GM21447 (cell line): ENCODE measurements around the gene SORCS2.

Source experiments
- ATAC-seq: cut with Tn5 transposase; IDR thresholded peaks from one replicate; pipeline ENCODE4 v1.9.1; 2021; ENCODE audit not compliant: unreplicated experiment

The SORCS2 gene

DNA sequence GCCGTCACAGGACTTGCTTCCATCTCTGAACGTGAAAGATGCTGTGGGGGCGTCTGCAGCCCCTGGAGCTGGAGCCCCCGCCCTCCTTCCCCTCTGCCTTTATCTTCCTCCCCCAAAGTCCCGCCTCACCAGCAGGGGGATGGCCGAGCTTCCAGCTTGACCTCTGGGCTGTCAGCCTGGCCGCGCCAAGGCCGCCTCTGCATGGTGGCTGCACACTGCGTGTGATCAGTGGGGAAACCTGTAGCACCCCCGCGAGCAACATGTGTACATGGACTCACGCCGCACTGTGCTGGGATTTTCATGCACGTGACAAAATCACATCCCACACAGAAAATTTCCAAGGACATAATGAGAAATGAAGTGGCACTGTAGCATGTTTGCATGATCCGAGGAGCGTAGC lies 268.9 kb downstream of the SORCS2 start:
- ATAC-seq = no peak

DNA sequence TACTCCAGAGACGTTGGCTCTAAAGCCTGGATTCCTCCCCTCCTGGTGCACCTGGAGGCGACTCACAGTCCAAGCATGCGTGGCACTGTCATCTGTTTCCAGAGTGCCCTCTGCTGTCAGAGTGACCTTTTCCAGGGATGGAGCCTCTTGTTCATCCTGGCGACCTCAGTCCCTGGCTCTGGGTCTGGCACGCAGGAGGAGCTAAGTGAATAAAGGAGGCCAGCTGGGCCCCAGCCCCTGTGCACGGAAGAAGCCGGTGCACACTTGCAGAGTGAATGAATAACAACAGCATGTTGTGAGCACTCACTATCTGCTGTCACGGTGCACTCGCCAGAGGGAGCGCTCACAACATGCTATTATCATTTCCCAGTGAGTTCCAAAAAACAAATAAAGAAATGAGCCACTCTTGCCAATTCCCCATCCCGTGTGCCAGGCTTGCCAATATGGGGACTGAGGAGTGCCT lies 270.2 kb downstream of the SORCS2 start:
- no peak for ATAC-seq

DNA sequence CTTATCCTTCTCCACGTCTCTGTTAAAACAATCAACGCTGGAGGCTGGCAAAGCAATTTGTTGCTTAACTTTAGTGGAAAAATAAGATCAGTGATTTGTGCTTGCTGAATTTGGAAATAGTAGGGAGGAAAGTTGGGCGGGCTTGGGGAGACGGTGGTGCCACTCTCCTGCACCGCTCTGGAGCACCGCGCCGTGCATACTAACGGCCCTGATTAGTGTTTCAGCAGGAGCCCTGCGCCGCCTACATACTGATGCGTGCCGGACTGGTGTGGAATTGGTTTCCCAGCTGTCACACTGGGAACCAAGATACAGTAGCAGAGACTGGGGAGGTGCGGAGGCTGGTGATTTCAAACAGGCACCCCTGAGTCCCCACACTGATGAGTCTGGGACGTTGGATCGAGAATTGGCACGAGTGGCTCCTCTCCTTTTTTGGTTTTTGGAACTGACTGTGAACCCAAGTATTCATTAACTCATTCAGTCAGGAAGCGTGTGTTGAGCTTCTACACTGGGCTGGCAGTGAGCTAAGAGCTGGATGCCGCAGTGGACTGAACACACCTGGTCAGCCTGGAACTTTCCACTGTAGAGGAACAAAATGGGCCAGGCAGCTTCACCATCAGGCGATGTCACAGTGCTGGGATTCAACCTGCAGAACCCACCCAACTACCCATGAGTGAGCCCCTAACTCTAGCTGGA lies 271.4 kb downstream of the SORCS2 start:
- no peak for ATAC-seq

DNA sequence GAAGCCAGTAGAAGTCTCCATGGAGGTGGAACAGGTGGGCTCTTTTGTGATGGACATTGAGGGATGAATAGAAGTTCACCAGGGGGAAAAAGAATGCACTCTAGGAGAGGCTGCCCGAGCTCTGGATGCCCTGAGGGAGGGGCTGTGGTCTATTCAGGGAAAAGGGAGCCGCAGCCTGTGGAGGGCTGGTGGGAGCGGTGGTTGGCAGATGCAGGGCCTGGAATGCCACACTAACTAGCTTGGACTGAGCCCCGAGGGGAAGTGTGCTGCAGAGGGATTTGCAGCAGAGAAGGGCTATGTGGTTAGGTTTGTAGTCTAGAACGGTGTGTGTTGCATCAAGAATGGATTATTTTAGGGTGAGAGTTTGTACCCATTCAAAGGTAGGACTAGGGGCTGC lies 271.9 kb downstream of the SORCS2 start:
- ATAC-seq = no peak

DNA sequence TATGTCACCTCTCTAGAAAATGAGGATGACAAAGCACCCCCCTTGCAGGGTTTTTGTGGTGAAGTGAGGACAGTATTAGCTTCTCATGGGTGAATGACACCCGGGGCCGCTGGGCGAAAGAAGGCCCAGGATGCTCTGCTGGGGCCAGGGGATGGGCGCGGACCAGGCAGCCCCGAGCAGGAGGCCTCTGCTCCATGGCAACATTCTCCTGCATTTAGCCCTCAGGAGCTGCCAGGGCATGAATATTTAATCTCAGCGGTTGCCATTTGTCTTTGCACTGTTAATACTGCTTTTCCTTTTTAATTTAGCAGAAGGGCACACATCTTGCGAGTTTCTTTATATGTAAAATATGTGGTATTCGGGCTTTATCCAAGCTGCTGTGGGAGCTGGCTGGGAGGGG lies 272.7 kb downstream of the SORCS2 start:
- no peak for ATAC-seq

DNA sequence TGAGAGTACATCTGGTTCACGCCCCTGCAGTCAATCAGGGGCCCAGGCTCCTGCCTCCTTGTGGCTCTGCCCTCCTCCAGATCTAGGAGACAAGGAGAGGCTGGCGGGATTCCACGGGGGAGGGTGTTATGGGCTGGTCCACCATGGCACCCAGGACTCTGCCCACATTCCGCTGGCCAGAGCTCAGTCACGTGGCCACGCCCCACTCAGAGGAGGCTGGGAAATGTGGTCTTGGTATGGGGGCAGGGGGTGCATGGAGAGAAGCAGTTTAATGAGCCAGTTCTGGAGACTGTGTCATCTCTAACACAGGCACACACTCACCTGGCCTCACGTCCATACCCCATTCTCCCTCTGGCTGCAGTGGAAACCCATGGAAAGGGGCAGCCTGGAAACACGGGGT lies 273.9 kb downstream of the SORCS2 start:
- no peak for ATAC-seq

DNA sequence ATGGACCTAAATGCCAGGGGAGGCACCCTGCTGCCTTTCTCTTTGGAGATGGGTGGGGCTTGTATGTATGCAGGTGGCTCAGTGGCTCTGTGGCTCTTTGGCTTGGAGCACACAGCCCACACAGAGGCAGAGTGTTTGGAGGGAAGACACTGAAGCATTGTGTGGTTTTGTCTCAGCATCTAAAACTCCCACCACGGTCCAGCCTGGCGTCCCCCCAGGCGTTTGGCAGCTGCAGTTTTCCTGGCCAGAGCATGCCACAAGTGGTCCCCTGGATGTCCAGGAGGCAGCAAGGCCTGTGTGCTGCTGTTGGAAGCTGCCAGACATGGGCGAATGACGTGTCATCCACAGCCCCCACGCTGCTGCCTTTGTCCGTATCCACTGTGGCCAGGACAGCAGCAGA lies 274.6 kb downstream of the SORCS2 start:
- no peak for ATAC-seq

DNA sequence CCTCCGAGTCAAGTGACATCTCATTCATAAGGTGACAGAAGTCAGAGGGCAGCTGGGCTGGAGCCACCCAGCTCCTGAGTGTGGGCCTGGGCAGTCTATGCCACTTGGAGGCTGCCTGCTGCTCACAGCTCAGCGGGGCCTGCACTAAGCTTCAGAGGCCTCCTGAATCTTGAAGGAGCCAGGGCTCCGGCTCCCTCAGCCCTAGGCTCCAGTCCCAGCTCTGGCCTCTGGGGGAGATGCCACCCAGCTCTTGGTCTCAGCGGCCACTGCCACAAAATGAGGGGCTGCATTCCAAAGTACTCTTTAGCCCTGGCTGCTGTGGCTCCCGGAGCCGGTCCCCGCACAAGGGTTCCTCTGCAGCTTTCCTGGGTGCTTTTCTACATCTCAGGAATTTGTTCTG lies 275.1 kb downstream of the SORCS2 start:
- ATAC-seq = no peak

DNA sequence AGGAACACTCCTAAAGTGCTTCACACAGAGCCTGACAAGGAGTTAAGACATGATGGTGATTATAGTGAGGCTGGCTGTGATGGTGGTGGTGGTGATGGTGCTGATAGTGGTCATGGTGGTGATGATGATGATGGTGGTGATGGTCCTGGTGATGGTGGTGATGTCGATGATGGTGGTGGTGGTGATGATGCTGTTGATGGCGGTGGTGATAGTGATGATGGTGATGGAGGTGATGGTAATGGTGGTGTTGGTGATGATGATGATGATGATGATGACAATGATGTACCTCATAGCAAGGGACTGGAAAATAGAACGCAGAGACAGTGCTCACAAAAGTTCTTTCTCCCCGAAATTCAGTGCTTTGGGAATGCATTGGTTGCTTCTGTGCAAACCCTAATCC lies 276.7 kb downstream of the SORCS2 start:
- no peak for ATAC-seq

DNA sequence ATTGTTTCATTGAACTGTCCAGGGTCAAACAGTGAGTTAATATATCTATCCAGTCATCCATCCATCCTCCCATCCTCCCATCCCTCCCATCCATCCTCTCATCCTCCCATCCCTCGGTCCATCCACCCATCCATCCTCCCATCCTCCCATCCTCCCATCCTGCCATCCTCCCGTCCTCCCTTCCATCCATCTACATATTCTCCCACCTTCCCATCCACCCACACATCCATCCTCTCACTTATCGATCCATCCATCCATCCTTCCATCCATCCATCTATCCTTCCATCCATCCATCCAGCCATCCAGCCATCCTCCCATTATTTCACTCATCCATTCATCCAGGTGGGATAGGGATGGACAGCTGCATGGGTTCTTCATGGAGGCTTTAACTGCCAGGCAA lies 277.8 kb downstream of the SORCS2 start:
- ATAC-seq = no peak

DNA sequence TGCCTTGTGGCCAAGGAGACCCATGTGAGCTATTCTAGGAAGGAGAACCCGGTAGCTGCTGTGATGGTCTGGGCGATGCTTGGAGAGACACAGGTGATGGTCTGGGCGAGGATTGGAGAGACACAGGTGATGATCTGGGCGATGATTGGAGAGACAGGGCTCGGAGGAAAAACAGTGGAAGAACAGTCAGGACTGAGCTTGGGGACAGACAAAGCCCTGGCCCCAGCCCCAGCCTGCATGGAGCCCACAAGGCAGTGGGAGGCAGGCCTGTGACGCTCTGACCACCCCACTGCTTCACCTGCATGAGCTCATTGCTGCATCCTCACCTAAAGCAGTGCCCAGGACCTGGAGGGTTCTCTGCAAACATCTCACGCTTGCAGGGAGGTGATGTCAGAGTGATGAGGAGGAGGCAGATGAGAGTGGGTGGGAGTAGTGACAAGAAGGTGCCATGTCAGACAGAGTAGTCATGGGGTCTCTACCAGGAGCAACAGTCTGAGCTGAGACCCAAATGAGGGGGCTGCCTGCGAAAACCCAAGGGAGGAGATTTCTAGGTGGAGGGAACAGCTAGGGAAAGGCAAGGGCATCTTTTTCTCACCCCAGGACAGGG lies 278.3 kb downstream of the SORCS2 start:
- ATAC-seq = no peak

DNA sequence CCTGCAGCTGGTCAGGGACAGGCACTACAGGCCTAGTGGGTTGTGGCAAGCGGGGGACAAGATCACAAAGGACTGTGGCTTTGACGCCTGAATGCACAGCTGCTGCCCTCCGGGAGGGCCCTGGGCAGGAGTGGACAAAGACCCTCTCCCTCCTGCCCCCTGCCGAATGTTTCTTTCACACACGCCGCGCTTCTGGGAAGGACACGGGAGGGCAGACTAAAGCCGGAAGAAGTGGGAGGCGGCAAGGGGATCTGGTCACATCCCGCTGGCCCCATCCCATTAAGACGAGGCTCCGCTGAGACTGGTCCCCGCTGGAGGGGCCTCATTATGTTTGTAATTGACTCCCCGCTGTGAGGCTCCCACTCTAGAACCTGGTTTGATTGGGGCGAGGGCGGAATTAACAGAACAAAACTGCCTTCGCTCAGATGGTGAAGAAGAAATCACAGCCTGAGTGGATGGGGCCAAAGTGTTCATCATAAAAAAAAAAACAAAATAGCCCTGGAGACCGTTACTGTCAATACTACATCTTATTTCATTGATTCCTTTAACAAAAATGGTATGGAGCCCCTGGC lies 280.2 kb downstream of the SORCS2 start:
- no peak for ATAC-seq

DNA sequence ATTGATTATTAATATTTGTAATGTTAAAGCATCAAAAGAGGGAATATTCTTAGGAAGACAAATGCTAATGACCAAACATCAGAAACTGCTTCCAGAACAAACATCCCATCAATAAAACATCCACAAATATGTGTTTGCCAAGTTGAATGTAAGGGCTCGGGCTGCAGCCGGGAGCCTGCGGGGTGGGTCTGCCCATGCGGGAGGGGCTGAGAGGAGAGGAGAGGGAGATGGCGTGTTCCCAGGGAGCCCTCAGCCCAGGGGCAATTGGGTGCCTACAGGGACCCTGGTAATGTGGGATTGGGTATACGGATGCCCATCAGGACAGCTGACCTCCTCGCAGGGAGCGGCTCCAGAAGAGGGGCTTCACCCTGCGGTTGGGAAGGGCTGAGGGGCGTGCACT lies 280.7 kb downstream of the SORCS2 start:
- no peak for ATAC-seq

DNA sequence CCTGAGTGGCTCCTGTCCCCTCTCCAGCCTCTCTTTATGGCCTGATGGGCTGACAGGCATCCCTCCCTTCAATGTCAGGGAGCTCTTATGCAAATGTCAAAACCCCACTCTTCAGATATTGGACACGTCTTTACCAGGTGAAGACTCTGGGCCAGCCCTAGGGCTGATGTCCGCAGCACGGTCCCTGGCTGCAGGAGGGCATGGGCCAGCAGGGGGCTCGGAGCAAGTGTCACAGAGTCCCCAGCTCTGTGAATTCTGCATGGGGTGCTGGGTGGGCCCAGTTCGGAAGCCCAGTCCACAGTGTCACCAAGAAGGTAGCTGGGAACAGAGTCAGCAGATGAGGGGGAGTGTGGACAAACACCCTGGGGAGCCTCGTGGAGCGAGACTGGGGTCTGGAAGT lies 282.0 kb downstream of the SORCS2 start:
- ATAC-seq = no peak

DNA sequence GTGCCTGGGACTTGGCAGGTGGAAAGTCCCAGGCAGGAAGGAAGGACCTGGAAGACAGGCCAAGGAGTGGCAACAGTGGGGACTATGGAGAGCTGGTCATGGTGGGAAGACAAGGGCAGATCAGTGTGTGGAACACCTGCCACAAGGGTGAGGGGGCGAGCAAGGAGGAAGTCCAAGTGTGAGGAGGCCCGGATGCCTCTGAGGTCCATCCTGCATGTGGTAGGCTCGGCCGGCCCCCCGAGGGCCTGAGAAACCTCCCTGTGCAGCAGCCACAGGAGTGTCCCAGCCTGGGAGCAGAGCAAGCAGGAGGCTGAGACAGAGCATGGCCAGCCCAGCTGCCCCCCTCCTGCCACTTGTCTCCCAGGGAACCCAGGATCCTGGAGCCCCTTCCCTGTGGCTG lies 282.9 kb downstream of the SORCS2 start:
- no peak for ATAC-seq

DNA sequence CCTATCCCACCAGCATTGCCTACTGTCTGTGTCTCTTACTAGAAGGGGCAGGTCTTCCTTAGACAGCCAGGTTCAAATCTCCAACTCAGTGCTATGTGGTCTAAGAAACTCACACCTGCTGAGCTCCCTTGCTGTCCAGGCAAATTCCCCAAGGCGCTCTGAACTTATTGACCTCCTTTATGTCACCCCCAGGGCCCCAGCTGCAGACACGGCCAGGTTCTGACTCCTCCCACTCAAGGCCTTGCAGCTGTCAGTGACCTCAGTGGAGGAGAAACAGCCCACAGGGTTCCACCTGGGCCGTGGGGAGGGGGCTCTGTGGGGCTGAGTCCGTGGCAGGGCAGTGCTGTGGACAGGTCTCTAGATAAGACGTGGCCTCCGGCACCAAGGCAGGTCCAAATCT lies 284.5 kb downstream of the SORCS2 start:
- ATAC-seq = no peak

DNA sequence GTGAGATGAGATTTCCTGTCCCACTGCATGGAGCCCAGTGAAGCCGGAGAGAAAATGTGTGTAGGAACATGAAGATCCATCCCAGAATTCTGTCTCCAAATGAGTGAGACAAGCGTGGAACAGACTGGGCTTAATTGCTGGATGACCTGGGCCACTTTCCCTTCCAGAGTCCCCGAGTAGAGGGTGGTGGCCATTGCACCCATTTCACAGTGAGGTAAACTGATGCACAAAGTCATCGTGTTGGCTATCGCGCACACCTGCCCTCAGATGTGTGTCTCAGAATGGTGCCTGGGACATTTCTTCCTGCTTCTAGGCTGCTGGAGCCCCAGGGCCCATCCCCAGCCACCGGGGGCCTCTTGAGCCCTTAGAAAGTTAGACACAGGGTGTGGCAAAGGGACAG lies 285.4 kb downstream of the SORCS2 start:
- ATAC-seq = no peak

DNA sequence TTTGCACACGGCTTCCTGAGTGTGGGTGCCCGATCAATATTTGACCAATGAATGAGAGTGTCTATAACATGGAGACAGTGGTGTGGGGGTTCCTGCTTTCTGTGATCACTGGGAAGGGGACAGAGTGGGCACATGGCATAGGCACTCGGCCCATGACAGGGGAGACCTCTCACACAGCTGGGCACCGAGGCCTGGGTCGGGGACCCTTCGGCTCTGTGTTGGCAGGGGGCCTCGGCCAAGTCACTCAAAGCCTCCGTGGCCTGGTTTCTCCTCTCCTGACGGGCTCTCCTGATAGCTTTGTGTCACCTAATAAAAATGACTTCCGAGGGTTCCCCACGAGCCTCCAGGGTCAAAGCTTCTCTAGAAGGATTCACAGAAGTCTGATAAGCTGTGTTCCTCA lies 286.3 kb downstream of the SORCS2 start:
- no peak for ATAC-seq

DNA sequence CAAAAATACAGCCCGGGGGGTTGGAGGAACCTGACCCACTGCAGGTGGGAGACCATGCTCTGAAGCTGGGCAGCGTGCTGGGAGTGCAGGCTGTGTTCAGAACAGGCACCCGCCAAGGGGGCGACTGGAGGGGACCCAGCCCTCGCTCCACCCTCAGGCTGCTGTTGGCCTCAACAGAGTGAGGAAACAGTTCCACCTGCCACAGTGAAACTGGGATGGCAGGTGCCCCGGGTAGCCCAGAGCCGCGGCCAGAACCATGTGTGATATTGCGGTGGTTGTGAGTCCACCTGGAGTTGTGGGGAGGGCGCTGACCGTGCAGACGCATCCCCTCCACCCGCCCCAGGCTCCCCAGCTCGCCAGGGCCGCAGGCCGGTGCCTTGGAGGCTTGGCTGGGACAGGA lies 288.1 kb downstream of the SORCS2 start:
- no peak for ATAC-seq

DNA sequence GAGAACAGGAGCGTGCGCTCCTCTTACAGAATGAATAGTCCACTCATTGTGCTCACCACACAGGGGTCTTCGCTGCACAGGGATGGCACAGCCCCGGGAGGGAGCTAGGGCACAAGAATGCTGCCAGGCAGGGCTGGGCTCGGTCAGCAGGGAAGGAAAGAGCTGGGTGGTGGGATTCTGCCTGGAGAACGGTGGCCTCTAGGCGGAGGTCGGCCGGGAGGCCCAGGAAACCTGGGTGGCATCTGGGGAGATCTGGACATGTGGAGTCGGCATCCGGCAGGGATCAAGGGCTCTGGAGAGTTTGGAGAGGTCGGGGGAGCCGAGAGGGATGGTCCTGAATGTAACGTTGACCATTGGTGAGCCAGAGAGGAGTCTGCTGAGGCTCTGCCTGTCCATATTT lies 288.9 kb downstream of the SORCS2 start:
- no peak for ATAC-seq

DNA sequence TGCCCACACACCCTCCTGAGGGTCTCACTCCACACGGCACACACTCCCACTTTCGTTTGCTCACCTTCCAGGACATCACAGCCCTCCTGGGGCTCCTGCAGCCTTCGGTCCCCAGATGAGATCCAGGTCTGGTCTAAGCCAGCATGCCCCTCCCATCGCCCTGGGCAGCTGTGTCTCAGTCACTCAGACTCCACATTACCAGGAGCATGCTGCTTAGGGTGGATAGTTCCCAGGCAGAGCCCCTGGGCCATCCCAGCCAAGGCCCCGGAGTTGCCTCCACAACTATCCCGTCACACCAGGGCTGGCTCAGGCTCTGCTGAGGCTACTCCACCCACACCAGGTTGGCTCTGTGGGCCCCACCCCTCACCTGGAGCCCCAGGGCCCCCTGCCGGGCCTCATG lies 292.8 kb downstream of the SORCS2 start:
- ATAC-seq = no peak

DNA sequence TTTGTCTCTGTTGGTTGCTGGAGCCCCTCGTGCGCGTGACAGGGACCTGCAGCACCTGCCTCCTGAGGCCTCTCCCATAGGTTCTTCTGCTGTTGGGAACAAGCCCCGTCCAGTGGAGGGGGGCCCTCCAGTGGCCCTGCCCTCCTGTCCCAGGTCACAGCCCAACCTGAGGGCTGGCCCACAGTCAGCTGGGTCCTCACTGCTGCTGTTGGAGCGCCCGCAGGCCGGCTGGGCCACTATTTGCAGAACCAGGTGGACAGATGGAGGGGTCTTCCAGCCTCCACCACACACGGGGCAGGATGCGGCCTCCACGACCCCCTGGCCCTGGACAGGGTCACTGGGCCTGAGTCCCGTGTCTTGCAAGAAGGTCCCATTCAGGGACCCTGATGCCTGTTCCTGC lies 293.8 kb downstream of the SORCS2 start:
- ATAC-seq = no peak

DNA sequence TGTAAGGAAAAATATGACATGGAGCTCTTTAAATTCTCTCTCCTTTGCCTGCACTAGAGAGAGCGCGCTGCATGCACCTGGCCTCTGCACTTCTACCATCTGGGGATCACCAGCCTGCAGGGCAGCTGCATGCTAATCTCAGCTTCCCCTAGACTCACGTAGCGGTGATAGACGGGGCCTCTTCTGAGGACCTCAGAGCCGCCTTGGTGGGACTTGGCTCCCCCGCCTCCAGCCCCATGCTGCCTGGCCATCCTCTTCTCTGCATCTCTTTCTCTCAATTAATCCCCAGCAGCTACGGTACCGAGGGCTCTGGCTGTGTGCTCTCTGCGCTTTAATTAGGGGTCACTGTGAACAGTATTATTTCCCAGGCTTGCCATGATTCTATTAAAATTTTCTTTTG lies 295.2 kb downstream of the SORCS2 start:
- no peak for ATAC-seq
